Measurements from ENCODE around the gene PNMA8A. TPM values are rescaled to one million over a fixed set of nuclear protein-coding genes. Genes with fewer than 3 reads are reported as not detected.

The PNMA8A gene
- total and polyA plus RNA-seq, 4 donors, result 0.37 to 13.1 (median 5.4) TPM

- H3K9me3 ChIP-seq (ENCODE audit: control insufficient read depth in 4 of 4, insufficient read depth in 3 of 4, low read length in 3 of 4), result no peaks in the 10 kb centered on the region
- no peak overlapping the region for H3K27ac ChIP-seq (ENCODE audit: low read depth in 1 of 2, low read length in 1 of 2)
- no peaks in the 10 kb centered on the region for H3K36me3 ChIP-seq (ENCODE audit: control insufficient read depth in 4 of 4, insufficient read depth in 4 of 4, low read length in 4 of 4)
- peaks cover 0 to 4% (median 0%) of the 10 kb centered on the region in 5 donors for H3K4me1 ChIP-seq (ENCODE audit: control insufficient read depth in 5 of 5, insufficient read depth in 5 of 5, low read length in 5 of 5)
- H3K9ac ChIP-seq (ENCODE audit: insufficient read depth in 1 of 2, low read length in 2 of 2), result no peak overlapping the region
- H3K4me3 ChIP-seq, result no peak overlapping the region
- ATAC-seq (ENCODE audit: insufficient read depth, low FRiP score) (no peak), DNase-seq (no peak)
- no peak for TF ChIP-seq CTCF (IDR thresholded peaks at IDR 0.05; ENCODE audit: control extremely low read depth, extremely low read depth)
- no peaks in the 10 kb centered on the region for H3K27me3 ChIP-seq (ENCODE audit: control insufficient read depth in 3 of 3, insufficient read depth in 3 of 3, low read length in 2 of 3)
- WGBS, 2 donors, result 69 to 96% methylated on average over 2 of the region's 2 CpGs
These were observed 11.3 kb downstream of the PNMA8A start for GRCh38 chr19:46460055-46460454.

- no peaks in the 10 kb centered on the region for H3K36me3 ChIP-seq (ENCODE audit: control insufficient read depth in 4 of 4, insufficient read depth in 4 of 4, low read length in 4 of 4)
- DNase-seq, result no peak
- H3K9ac ChIP-seq (ENCODE audit: insufficient read depth in 1 of 2, low read length in 2 of 2), result no peak overlapping the region
- no peak for ATAC-seq (ENCODE audit: insufficient read depth, low FRiP score)
- H3K9me3 ChIP-seq (ENCODE audit: control insufficient read depth in 4 of 4, insufficient read depth in 3 of 4, low read length in 3 of 4), result no peaks in the 10 kb centered on the region
- H3K27ac ChIP-seq (ENCODE audit: low read depth in 1 of 2, low read length in 1 of 2), result no peak overlapping the region
- no peak for TF ChIP-seq CTCF (IDR thresholded peaks at IDR 0.05; ENCODE audit: control extremely low read depth, extremely low read depth)
- H3K4me3 ChIP-seq, result no peak overlapping the region
- 92 to 99% methylated on average over 5 of the region's 5 CpGs for WGBS, 2 donors
- H3K4me1 ChIP-seq (ENCODE audit: control insufficient read depth in 5 of 5, insufficient read depth in 5 of 5, low read length in 5 of 5), result peaks cover 0 to 4% (median 0%) of the 10 kb centered on the region in 5 donors
- H3K27me3 ChIP-seq (ENCODE audit: control insufficient read depth in 3 of 3, insufficient read depth in 3 of 3, low read length in 2 of 3), result no peaks in the 10 kb centered on the region
These were observed 14.4 kb downstream of the PNMA8A start for GRCh38 chr19:46456930-46457329.

- H3K36me3 ChIP-seq (ENCODE audit: control insufficient read depth in 4 of 4, insufficient read depth in 4 of 4, low read length in 4 of 4), result no peaks in the 10 kb centered on the region
- 31 to 69% methylated on average over 3 of the region's 3 CpGs for WGBS, 2 donors
- H3K4me1 ChIP-seq (ENCODE audit: control insufficient read depth in 5 of 5, insufficient read depth in 5 of 5, low read length in 5 of 5), result peaks cover 0 to 4% (median 0%) of the 10 kb centered on the region in 5 donors
- no peak overlapping the region for H3K4me3 ChIP-seq
- no peaks in the 10 kb centered on the region for H3K9me3 ChIP-seq (ENCODE audit: control insufficient read depth in 4 of 4, insufficient read depth in 3 of 4, low read length in 3 of 4)
- no peak overlapping the region for H3K27ac ChIP-seq (ENCODE audit: low read depth in 1 of 2, low read length in 1 of 2)
- DNase-seq (no peak), ATAC-seq (ENCODE audit: insufficient read depth, low FRiP score) (no peak)
- no peaks in the 10 kb centered on the region for H3K27me3 ChIP-seq (ENCODE audit: control insufficient read depth in 3 of 3, insufficient read depth in 3 of 3, low read length in 2 of 3)
- H3K9ac ChIP-seq (ENCODE audit: insufficient read depth in 1 of 2, low read length in 2 of 2), result no peak overlapping the region
- no peak for TF ChIP-seq CTCF (IDR thresholded peaks at IDR 0.05; ENCODE audit: control extremely low read depth, extremely low read depth)
These were observed 17.1 kb downstream of the PNMA8A start for GRCh38 chr19:46454244-46454643.

- H3K27ac ChIP-seq (ENCODE audit: low read depth in 1 of 2, low read length in 1 of 2), result no peak overlapping the region
These were observed 17.7 kb downstream of the PNMA8A start for GRCh38 chr19:46453661-46454060.

More at GRCh38 chr19:46453661-46454060, 17.7 kb downstream of the PNMA8A start:
- DNase-seq (no peak), ATAC-seq (ENCODE audit: insufficient read depth, low FRiP score) (no peak)
- Histone ChIP-seq H3K9ac (ENCODE audit: insufficient read depth in 1 of 2, low read length in 2 of 2) (no peak overlapping the region), H3K4me1 (ENCODE audit: control insufficient read depth in 5 of 5, insufficient read depth in 5 of 5, low read length in 5 of 5) (peaks cover 0 to 4% (median 0%) of the 10 kb centered on the region in 5 donors), H3K36me3 (ENCODE audit: control insufficient read depth in 4 of 4, insufficient read depth in 4 of 4, low read length in 4 of 4) (no peaks in the 10 kb centered on the region), H3K27me3 (ENCODE audit: control insufficient read depth in 3 of 3, insufficient read depth in 3 of 3, low read length in 2 of 3) (no peaks in the 10 kb centered on the region), H3K4me3 (no peak overlapping the region), H3K9me3 (ENCODE audit: control insufficient read depth in 4 of 4, insufficient read depth in 3 of 4, low read length in 3 of 4) (no peaks in the 10 kb centered on the region)
- 65 to 82% methylated on average over 6 of the region's 6 CpGs for WGBS, 2 donors
- no peak for TF ChIP-seq CTCF (IDR thresholded peaks at IDR 0.05; ENCODE audit: control extremely low read depth, extremely low read depth)

Measured in lung (tissue), 12 donors.